Panc1 (cell line): ENCODE data around the gene PDZRN4. TPM values are rescaled to one million over a fixed set of nuclear protein-coding genes. Genes with fewer than 3 reads are reported as not detected.
"Not testable (repeated sequence)": the region's sequence is repeated elsewhere in the genome, so short reads cannot be mapped to it uniquely, and the experiment has no call there.

Experiments used
- ATAC-seq: fragments of 200-7000 bp; cut with Tn5 transposase; 2 replicates; pipeline ENCODE4 v1.9.1; 2020; ENCODE audit warnings: mild to moderate bottlenecking, moderate library complexity
- BruUV-seq: library from RNA; stranded (reverse); fragments of 400-500 nt; replicated peaks from 2 replicates; lab custom pipeline; 2021; lab: Mats Ljungman, UMichigan
- CTCF ChIA-PET: fragments of 300-600 bp; sonication (Branson Sonifier 250); formaldehyde crosslinking; loops from one replicate; lab custom pipeline; 2022; ENCODE audit warnings: antibody characterized with exemption; lab: Charles Lee
- POLR2A ChIA-PET: fragments of 300-600 bp; sonication (Branson Sonifier 250); formaldehyde crosslinking; loops from one replicate; lab custom pipeline; 2022; ENCODE audit warnings: antibody characterized with exemption; lab: Charles Lee
- DNase-seq: peaks from one replicate; pipeline ENCODE4 v3.0.0-alpha.2; 2010; ENCODE audit warnings: low read depth, low spot score
- H3K27ac ChIP-seq: 2 replicates; pipeline ENCODE4 v1.5.1; 2011; ENCODE audit warnings: mild to moderate bottlenecking, low read length, inconsistent platforms
- H3K27me3 ChIP-seq: fragments of 200-500 bp; sonication (Bioruptor generic); 2 replicates; pipeline ENCODE4 v1.6.0; 2014; ENCODE audit warnings: low read length, inconsistent platforms; ENCODE audit not compliant: control insufficient read depth, insufficient read depth
- H3K36me3 ChIP-seq: fragments of 200-500 bp; sonication (Bioruptor generic); 2 replicates; pipeline ENCODE4 v1.5.1; 2014; ENCODE audit warnings: inconsistent platforms, mild to moderate bottlenecking, low read length, moderate library complexity; ENCODE audit not compliant: control insufficient read depth, insufficient read depth
- H3K4me1 ChIP-seq: 2 replicates; pipeline ENCODE4 v1.5.1; 2011; ENCODE audit warnings: inconsistent platforms, mild to moderate bottlenecking, low read length, moderate library complexity; ENCODE audit not compliant: control insufficient read depth, insufficient read depth
- H3K4me3 ChIP-seq, 2 experiments: 2 replicates each; pipeline ENCODE4 v1.5.1; 2011 to 2012; ENCODE audit warnings: low read depth in 2 of 2, low read length in 2 of 2, mild to moderate bottlenecking in 2 of 2, inconsistent platforms in 1 of 2, moderate library complexity in 1 of 2
- H3K9me3 ChIP-seq: fragments of 200-500 bp; sonication (Bioruptor generic); 2 replicates; pipeline ENCODE4 v1.5.1; 2014; ENCODE audit warnings: low read depth, mild to moderate bottlenecking, inconsistent platforms, low read length, moderate library complexity; ENCODE audit not compliant: control insufficient read depth, insufficient read depth
- CTCF ChIP-seq: fragments of 450-650 bp; IDR thresholded peaks from 2 replicates; pipeline ENCODE4 v1.5.1; 2017; ENCODE audit warnings: mild to moderate bottlenecking
- POLR2AphosphoS5 ChIP-seq: IDR thresholded peaks from 2 replicates; pipeline ENCODE4 v1.6.1; 2012; ENCODE audit warnings: mild to moderate bottlenecking, low read depth, low read length, moderate library complexity
- REST ChIP-seq, 2 experiments: IDR thresholded peaks; 2 replicates each; pipeline ENCODE4 v1.6.1; 2011 to 2012; ENCODE audit warnings: low read depth in 2 of 2, control low read depth in 1 of 2, low read length in 1 of 2, mild to moderate bottlenecking in 1 of 2, moderate library complexity in 1 of 2; ENCODE audit not compliant: insufficient read depth in 1 of 2
- SIN3A ChIP-seq: IDR thresholded peaks from 2 replicates; pipeline ENCODE4 v1.6.1; 2012; ENCODE audit warnings: low read depth, mild to moderate bottlenecking, low read length, moderate library complexity, borderline replicate concordance; ENCODE audit not compliant: insufficient read depth
- TCF7L2 ChIP-seq: IDR thresholded peaks from 2 replicates; pipeline ENCODE4 v1.6.1; 2011; ENCODE audit warnings: mild to moderate bottlenecking, low read depth, low read length, inconsistent platforms
- in situ Hi-C: cut with HindIII; loops from 2 replicates; pipeline ENCODE4 v1.10.0; 2016; ENCODE audit warnings: low sequenced_read_pairs, low pct_unique_long_range_greater_than_20kb
- intact Hi-C: fragments of 100-400 bp; cut with micrococcal nuclease; formaldehyde crosslinking; loops from one replicate; pipeline ENCODE4 v1.10.0; 2022; ENCODE audit not compliant: unreplicated experiment
- total RNA-seq: library from RNA; stranded (reverse); gene quantifications from one replicate; pipeline ENCODE4 v1.2.1, GENCODE V29; 2021; ENCODE audit not compliant: unreplicated experiment

The PDZRN4 gene
- total RNA-seq, 1 experiment from 2014 or later: not detected

GRCh38 chr12:41612892-41613557, 424.9 kb downstream of the PDZRN4 start:
- in situ Hi-C loops: no loop called here
- H3K36me3 ChIP-seq: no peaks in the 10 kb centered on the region
- H3K4me1 ChIP-seq: no peaks in the 10 kb centered on the region
- no peak overlapping the region for H3K27ac ChIP-seq
- ChIA-PET POLR2A (no interaction called here), CTCF (no interaction called here)
- ATAC-seq (no peak), DNase-seq (no peak)
- H3K4me3 ChIP-seq: no peak overlapping the region
- intact Hi-C loops: no loop called here
- TF ChIP-seq TCF7L2 (no peak), CTCF (no peak), REST (IDR thresholded peaks at IDR 0.05; ENCODE audit: insufficient read depth in 1 of 2, low read depth in 2 of 2, low read length in 1 of 2) (no peak), SIN3A (no peak), POLR2AphosphoS5 (no peak)
- H3K9me3 ChIP-seq: no peaks in the 10 kb centered on the region
- BruUV-seq: no TSS peak
- H3K27me3 ChIP-seq: no peaks in the 10 kb centered on the region

GRCh38 chr12:41615174-41615573, 427.1 kb downstream of the PDZRN4 start:
- H3K36me3 ChIP-seq, in situ Hi-C loops, H3K27ac ChIP-seq, H3K4me3 ChIP-seq, H3K4me1 ChIP-seq, DNase-seq, CTCF ChIA-PET, POLR2A ChIA-PET, ATAC-seq, H3K9me3 ChIP-seq, intact Hi-C loops, BruUV-seq, H3K27me3 ChIP-seq: not testable (repeated sequence)

GRCh38 chr12:41619705-41620104, 431.6 kb downstream of the PDZRN4 start:
- H3K4me1 ChIP-seq: no peaks in the 10 kb centered on the region
- intact Hi-C loops: no loop called here
- CTCF ChIA-PET: no interaction called here

More at GRCh38 chr12:41619705-41620104, 431.6 kb downstream of the PDZRN4 start:
- Histone ChIP-seq H3K9me3 (no peaks in the 10 kb centered on the region), H3K4me3 (no peak overlapping the region), H3K27ac (no peak overlapping the region), H3K36me3 (no peaks in the 10 kb centered on the region), H3K27me3 (no peaks in the 10 kb centered on the region)
- BruUV-seq: no TSS peak
- TF ChIP-seq SIN3A: no peak
- no peak for TF ChIP-seq REST (IDR thresholded peaks at IDR 0.05; ENCODE audit: insufficient read depth in 1 of 2, low read depth in 2 of 2, low read length in 1 of 2)
- no peak for TF ChIP-seq CTCF
- no peak for TF ChIP-seq TCF7L2
- no peak for TF ChIP-seq POLR2AphosphoS5
- POLR2A ChIA-PET: no interaction called here
- in situ Hi-C loops: no loop called here
- ATAC-seq: no peak
- no peak for DNase-seq
